Measurements from ENCODE around the gene ERCC1. TPM values are rescaled to one million over a fixed set of nuclear protein-coding genes. Genes with fewer than 3 reads are reported as not detected.

Gene ERCC1
- total RNA-seq, 1 donor from 2014 or later = 77.9 TPM

DNA sequence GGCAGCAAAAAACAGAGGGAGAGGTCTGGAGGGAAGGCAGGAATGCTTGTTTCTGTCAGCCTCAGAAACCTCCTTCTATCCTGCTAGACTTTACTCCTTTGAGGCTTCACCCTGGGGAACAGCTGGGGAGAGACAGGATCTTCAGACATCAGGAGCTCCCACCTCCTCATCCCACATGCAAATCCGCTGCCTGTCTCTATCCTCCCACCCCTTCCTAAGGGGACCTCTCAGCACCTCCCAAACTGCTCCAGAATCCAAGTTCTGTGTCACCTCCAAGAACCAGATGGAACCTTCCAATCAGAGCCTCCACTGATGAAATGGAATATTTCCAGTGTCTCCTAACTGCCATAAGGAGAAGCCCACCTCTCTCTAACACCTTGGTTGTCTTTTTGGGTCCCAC lies 43.6 kb downstream of the ERCC1 start:
- TF ChIP-seq, protein P1, sequence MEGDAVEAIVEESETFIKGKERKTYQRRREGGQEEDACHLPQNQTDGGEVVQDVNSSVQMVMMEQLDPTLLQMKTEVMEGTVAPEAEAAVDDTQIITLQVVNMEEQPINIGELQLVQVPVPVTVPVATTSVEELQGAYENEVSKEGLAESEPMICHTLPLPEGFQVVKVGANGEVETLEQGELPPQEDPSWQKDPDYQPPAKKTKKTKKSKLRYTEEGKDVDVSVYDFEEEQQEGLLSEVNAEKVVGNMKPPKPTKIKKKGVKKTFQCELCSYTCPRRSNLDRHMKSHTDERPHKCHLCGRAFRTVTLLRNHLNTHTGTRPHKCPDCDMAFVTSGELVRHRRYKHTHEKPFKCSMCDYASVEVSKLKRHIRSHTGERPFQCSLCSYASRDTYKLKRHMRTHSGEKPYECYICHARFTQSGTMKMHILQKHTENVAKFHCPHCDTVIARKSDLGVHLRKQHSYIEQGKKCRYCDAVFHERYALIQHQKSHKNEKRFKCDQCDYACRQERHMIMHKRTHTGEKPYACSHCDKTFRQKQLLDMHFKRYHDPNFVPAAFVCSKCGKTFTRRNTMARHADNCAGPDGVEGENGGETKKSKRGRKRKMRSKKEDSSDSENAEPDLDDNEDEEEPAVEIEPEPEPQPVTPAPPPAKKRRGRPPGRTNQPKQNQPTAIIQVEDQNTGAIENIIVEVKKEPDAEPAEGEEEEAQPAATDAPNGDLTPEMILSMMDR (IDR thresholded peaks at IDR 0.05) = no peak
- no peaks in the 10 kb centered on the region for H3K9me3 Mint-ChIP-seq (ENCODE audit: low read depth)
- peak overlapping the region; percentile 42 for H3K27ac Mint-ChIP-seq (ENCODE audit: unreplicated experiment)
- H3K27me3 Mint-ChIP-seq (ENCODE audit: low read depth) = no peaks in the 10 kb centered on the region
- no peak for DNase-seq (ENCODE audit: low spot score)
- peaks cover 22% of the 10 kb centered on the region for H3K4me1 Mint-ChIP-seq (ENCODE audit: low read depth)
- no peak overlapping the region for H3K4me3 Mint-ChIP-seq (ENCODE audit: unreplicated experiment)
- peaks cover 8% of the 10 kb centered on the region for H3K36me3 Mint-ChIP-seq (ENCODE audit: low read depth)

DNA sequence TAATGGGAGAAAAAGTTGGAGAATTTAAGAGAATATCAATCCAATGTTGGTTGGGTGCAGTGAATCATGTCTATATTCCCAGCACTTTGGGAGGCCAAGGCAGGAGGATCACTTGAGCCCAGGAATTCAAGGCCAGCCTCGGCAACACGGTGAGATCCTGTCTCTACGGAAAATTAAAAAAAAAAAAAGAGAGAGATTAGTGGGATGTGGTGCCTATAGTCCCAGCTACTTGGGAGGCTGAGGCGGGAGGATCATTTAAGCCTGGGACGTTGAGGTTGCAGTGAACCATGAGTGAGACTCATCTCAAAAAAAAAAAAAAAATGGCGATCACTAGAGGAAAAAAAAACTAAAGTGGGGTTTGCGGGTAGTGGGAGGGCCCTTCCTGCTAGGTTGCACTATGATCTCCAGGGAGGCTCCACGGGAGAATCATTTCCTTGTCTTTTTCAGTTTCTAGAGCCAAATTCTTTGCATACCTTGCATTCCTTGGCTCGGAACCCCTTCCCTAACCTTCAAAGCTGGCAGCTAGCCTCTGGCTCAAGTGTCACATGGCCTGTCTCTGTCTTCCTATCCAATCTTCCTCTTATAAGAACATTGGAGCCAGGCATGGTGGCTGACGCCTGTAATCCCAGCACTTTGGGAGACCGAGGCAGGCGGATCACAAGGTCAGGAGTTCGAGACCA lies 47.5 kb downstream of the ERCC1 start:
- DNase-seq (ENCODE audit: low spot score) = no peak
- Mint-ChIP-seq H3K4me3 (ENCODE audit: unreplicated experiment) (no peak overlapping the region), H3K9me3 (ENCODE audit: low read depth) (no peaks in the 10 kb centered on the region), H3K36me3 (ENCODE audit: low read depth) (peaks cover 1% of the 10 kb centered on the region), H3K27ac (ENCODE audit: unreplicated experiment) (peak overlapping the region; percentile 86), H3K27me3 (ENCODE audit: low read depth) (no peaks in the 10 kb centered on the region), H3K4me1 (ENCODE audit: low read depth) (peaks cover 29% of the 10 kb centered on the region)
- TF ChIP-seq, protein P1 (IDR thresholded peaks at IDR 0.05) = no peak

DNA sequence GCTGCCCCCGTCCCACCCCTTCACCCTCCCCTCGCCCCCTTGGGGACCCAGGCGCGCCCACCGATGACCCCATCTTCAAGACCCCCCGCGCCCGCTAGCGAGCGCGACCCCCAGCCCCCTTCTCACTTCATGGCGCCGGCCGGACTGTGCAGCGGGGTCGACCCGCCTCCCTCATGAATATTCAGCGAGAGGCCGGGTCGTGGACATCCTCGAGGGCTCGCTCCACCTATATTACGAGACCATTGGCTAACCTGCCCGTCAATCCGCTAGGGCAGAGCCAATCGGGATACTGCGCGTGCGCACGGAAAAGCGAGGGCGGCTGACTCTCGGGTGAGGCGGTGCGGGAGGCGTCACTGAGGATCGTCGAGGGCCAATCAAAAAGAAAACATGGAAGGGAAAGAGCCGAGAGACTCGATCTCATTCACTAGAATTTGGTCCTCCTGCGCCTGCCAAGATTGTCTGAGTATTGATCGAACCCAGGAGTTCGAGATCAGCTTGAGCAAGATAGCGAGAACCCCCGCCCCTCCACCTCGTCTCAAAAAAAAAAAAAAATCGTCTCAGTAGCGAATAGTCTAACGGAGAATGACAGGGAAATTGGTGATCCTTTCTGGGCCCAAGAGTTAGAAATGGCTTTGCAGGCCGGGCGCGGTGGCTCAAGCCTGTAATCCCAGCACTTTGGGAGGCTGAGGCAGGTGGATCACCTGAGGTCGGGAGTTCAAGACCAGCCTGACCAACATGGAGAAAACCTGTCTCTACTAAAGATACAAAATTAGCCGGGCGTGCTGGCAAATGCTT lies 53.1 kb downstream of the ERCC1 start, which contains the start of gene ERCC2:
Gene ERCC2, minus strand, starts transcription at position 164 of the 795 bp plus-strand sequence. Its CDS starts 33 bp downstream, at position 131.
- TF ChIP-seq, protein P1 (IDR thresholded peaks at IDR 0.05) = no peak
- H3K4me3 Mint-ChIP-seq (ENCODE audit: unreplicated experiment) = peak within 1 kb of the TSS; percentile 90
- peak within 1 kb of the TSS; percentile 100 for H3K27ac Mint-ChIP-seq (ENCODE audit: unreplicated experiment)
- H3K9me3 Mint-ChIP-seq (ENCODE audit: low read depth) = no peaks in the 10 kb centered on the region
- H3K36me3 Mint-ChIP-seq (ENCODE audit: low read depth) = no peaks in the 10 kb centered on the region
- peaks cover 18% of the 10 kb centered on the region for H3K4me1 Mint-ChIP-seq (ENCODE audit: low read depth)
- H3K27me3 Mint-ChIP-seq (ENCODE audit: low read depth) = no peaks in the 10 kb centered on the region
- peak; percentile 99 for DNase-seq (ENCODE audit: low spot score)

DNA sequence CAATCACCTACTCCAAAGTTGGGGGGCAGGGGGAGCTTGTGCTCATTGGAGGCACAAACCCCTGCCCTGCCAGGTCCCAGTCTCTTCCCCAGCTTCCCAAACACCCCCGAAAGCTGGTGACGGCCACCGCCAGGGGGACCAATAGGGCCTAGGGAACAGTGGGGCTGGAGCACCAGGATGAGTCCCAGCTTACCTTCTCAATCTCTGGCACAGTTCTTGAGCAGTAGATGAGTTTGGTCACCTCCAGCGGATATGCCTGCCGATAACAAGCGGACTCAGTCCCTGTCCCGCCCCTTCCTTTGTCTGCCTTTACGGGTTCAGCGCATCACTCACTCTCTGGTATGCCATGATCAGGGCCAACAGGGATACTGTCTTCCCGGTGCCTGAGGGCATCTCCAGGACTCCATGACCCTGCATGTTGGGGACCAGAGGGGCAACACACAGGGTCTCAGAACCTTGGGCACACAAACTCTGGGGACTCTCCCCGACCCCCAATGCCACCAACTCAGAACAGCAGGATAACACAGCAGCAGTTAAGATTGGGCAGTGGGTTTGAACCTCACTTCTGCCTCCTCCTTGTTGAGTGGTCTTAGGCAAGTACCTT lies 54.9 kb downstream of the ERCC1 start:
- Mint-ChIP-seq H3K36me3 (ENCODE audit: low read depth) (no peaks in the 10 kb centered on the region), H3K9me3 (ENCODE audit: low read depth) (no peaks in the 10 kb centered on the region), H3K27ac (ENCODE audit: unreplicated experiment) (peak overlapping the region; percentile 41), H3K27me3 (ENCODE audit: low read depth) (no peaks in the 10 kb centered on the region), H3K4me1 (ENCODE audit: low read depth) (peaks cover 15% of the 10 kb centered on the region), H3K4me3 (ENCODE audit: unreplicated experiment) (peak overlapping the region; percentile 51)
- TF ChIP-seq, protein P1 (IDR thresholded peaks at IDR 0.05) = no peak
- DNase-seq (ENCODE audit: low spot score) = no peak

DNA sequence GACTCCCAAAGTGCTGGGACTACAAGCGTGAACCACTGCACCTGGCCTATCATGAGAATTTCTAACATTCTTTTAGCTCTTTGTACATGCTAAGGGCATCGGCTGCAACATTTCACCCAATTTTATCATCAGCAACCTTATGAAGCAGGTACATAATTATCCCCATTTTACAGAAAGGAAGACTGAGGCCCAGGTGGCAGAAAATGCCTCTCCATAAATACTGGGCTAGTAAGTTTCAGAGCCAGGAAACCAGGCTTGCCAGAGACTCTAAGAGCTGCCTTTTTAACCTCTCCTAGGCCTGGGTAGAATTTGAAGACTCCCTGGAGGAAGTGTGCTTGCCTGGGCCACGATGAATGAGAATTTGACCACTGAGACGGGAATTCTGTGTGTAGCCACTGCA lies 55.6 kb downstream of the ERCC1 start:
- H3K27ac Mint-ChIP-seq (ENCODE audit: unreplicated experiment) = no peak overlapping the region
- DNase-seq (ENCODE audit: low spot score) = no peak
- H3K27me3 Mint-ChIP-seq (ENCODE audit: low read depth) = no peaks in the 10 kb centered on the region
- TF ChIP-seq, protein P1 (IDR thresholded peaks at IDR 0.05) = no peak
- H3K4me3 Mint-ChIP-seq (ENCODE audit: unreplicated experiment) = no peak overlapping the region
- H3K9me3 Mint-ChIP-seq (ENCODE audit: low read depth) = no peaks in the 10 kb centered on the region
- peaks cover 15% of the 10 kb centered on the region for H3K4me1 Mint-ChIP-seq (ENCODE audit: low read depth)
- no peaks in the 10 kb centered on the region for H3K36me3 Mint-ChIP-seq (ENCODE audit: low read depth)

Measured in chondrocyte (in vitro differentiated cells).